ENCODE data around the gene OR6N2.

The OR6N2 gene

GRCh38 chr1:158781104-158781503 lies at the start of gene OR6N2:
Gene OR6N2, minus strand, starts transcription at chr1:158781204. Its CDS starts 3,569 bp downstream, at chr1:158777635.
- no peak for DNase-seq (ENCODE audit: low spot score)

GRCh38 chr1:158830074-158830677 lies 49.2 kb upstream of the OR6N2 start:
- DNase-seq (ENCODE audit: low spot score) = no peak

- DNase-seq (ENCODE audit: low spot score) = no peak
Measured at GRCh38 chr1:158821723-158822122, 40.7 kb upstream of the OR6N2 start.

- no peak for DNase-seq (ENCODE audit: low spot score)
Measured at GRCh38 chr1:158819461-158820443, 38.7 kb upstream of the OR6N2 start.

- no peak for DNase-seq (ENCODE audit: low spot score)
Measured at GRCh38 chr1:158818975-158819431, 38.0 kb upstream of the OR6N2 start.

- DNase-seq (ENCODE audit: low spot score) = no peak
Measured at GRCh38 chr1:158818560-158818959, 37.6 kb upstream of the OR6N2 start.

- DNase-seq (ENCODE audit: low spot score) = no peak
Measured at GRCh38 chr1:158814970-158815369, 34.0 kb upstream of the OR6N2 start.

- DNase-seq (ENCODE audit: low spot score) = no peak
Measured at GRCh38 chr1:158813164-158813563, 32.2 kb upstream of the OR6N2 start.

- no peak for DNase-seq (ENCODE audit: low spot score)
Measured at GRCh38 chr1:158812336-158812735, 31.3 kb upstream of the OR6N2 start.

GRCh38 chr1:158810311-158810710 lies 29.3 kb upstream of the OR6N2 start:
- no peak for DNase-seq (ENCODE audit: low spot score)

GRCh38 chr1:158809862-158810261 lies 28.9 kb upstream of the OR6N2 start:
- DNase-seq (ENCODE audit: low spot score) = no peak

GRCh38 chr1:158809256-158809655 lies 28.3 kb upstream of the OR6N2 start:
- DNase-seq (ENCODE audit: low spot score) = no peak

- no peak for DNase-seq (ENCODE audit: low spot score)
Measured at GRCh38 chr1:158806916-158807536, 26.0 kb upstream of the OR6N2 start.

- no peak for DNase-seq (ENCODE audit: low spot score)
Measured at GRCh38 chr1:158803678-158804077, 22.7 kb upstream of the OR6N2 start.

- DNase-seq (ENCODE audit: low spot score) = no peak
Measured at GRCh38 chr1:158801396-158801795, 20.4 kb upstream of the OR6N2 start.

- DNase-seq (ENCODE audit: low spot score) = no peak
Measured at GRCh38 chr1:158800526-158800925, 19.5 kb upstream of the OR6N2 start.

GRCh38 chr1:158799689-158800088 lies 18.7 kb upstream of the OR6N2 start:
- DNase-seq (ENCODE audit: low spot score) = no peak

GRCh38 chr1:158798531-158798930 lies 17.5 kb upstream of the OR6N2 start:
- DNase-seq (ENCODE audit: low spot score) = no peak

GRCh38 chr1:158794247-158794646 lies 13.2 kb upstream of the OR6N2 start:
- DNase-seq (ENCODE audit: low spot score) = no peak

GRCh38 chr1:158793604-158794003 lies 12.6 kb upstream of the OR6N2 start:
- DNase-seq (ENCODE audit: low spot score) = no peak

- DNase-seq (ENCODE audit: low spot score) = no peak
Measured at GRCh38 chr1:158771950-158772866, 8.8 kb downstream of the OR6N2 start, which contains the start of gene OR6N1. Gene OR6N1, minus strand, starts transcription at chr1:158772195. Its CDS starts 5,513 bp downstream, at chr1:158766682.

Data from AG08395 (cell line).